ENCODE measurements around the gene EXOSC7. TPM values are rescaled to one million over a fixed set of nuclear protein-coding genes. Genes with fewer than 3 reads are reported as not detected.

Gene EXOSC7
- total and polyA plus RNA-seq, 10 of the 15 experiments (the other 5 are each of a cell fraction or from before 2014, with no cell fraction given) = 58.0 to 193 (median 82.9) TPM

- no peaks in the 10 kb centered on the region for H3K79me2 ChIP-seq (ENCODE audit: control insufficient read depth, insufficient read depth, low read length)
- DNase-seq (ENCODE audit: low read depth, low spot score) (no peak), ATAC-seq (no peak), FAIRE-seq (no peak)
- no peak overlapping the region for H3K4me3 ChIP-seq
- CTCF ChIA-PET = interaction anchor here (0.7 to 16.5 kb wide), 9 partner anchors 9 to 613 kb away, joined by 3 to 416 read pairs (median 15); partner anchors contain the start of gene TMEM158
- POLR2A ChIA-PET = no interaction called here
- RAD21 ChIA-PET (ENCODE audit: unreplicated experiment) = interaction anchor here (1.5 to 6.1 kb wide), 4 partner anchors 11 to 210 kb away, joined by 3 to 166 read pairs (median 56); no protein-coding TSS in a partner anchor
- peaks cover 12% of the 10 kb centered on the region for H3K4me1 ChIP-seq (ENCODE audit: control insufficient read depth, insufficient read depth, low read length)
- no peak overlapping the region for H3K4me2 ChIP-seq (ENCODE audit: control insufficient read depth, insufficient read depth)
- TF ChIP-seq ZBTB4 (CRISPR knock-in tag; IDR thresholded peaks at IDR 0.05) (no peak), ETV6 (conservative IDR thresholded peaks at IDR 0.05 in 1 of 2, IDR thresholded peaks at IDR 0.05 in 1 of 2; ENCODE audit: borderline replicate concordance in 1 of 2, low read depth in 1 of 2) (no peak), ELK1 (IDR thresholded peaks at IDR 0.05; ENCODE audit: low read depth, low read length) (no peak), NFIC (IDR thresholded peaks at IDR 0.05; ENCODE audit: low read depth, low read length) (no peak), JUNB (IDR thresholded peaks at IDR 0.05) (no peak), CBFB (IDR thresholded peaks at IDR 0.05; ENCODE audit: low read depth) (no peak), NR2C2 (IDR thresholded peaks at IDR 0.05; ENCODE audit: borderline replicate concordance, control insufficient read depth, insufficient read length, low read depth) (no peak), ZZZ3 (IDR thresholded peaks at IDR 0.05; ENCODE audit: control insufficient read depth, insufficient read length, low read depth) (no peak), RCOR1 (conservative IDR thresholded peaks at IDR 0.05; ENCODE audit: low read depth, low read length) (no peak)
- H3K27ac ChIP-seq (ENCODE audit: control insufficient read depth, insufficient read depth) = no peak overlapping the region
- WGBS (ENCODE audit: insufficient coverage, insufficient replicate concordance, low lambda C conversion rate, missing lambda C conversion rate) = 67% methylated on average over 2 of the region's 2 CpGs
- no peak overlapping the region for H3K9ac ChIP-seq (ENCODE audit: control insufficient read depth, insufficient read depth, low read length)
- H3K9me3 ChIP-seq (replicated peaks; ENCODE audit: control insufficient read depth, insufficient read depth, low read length) = no peaks in the 10 kb centered on the region
- intact Hi-C loops (cut with micrococcal nuclease; ENCODE audit: unreplicated experiment) = loop anchor here (5.0 kb wide), 1 partner anchor 293 kb away; no protein-coding TSS in a partner anchor
- H2AFZ ChIP-seq (ENCODE audit: control insufficient read depth, low read depth, low read length) = no peak overlapping the region
- no TSS peak for BruUV-seq (replicated peaks)
- no peaks in the 10 kb centered on the region for H4K20me1 ChIP-seq (ENCODE audit: control insufficient read depth, insufficient read depth)
- in situ Hi-C loops (cut with MboI) = no loop called here
- H3K27me3 ChIP-seq (replicated peaks in 1 of 2; ENCODE audit: control insufficient read depth in 2 of 2, insufficient read depth in 2 of 2, low read length in 1 of 2) = no peaks in the 10 kb centered on the region
- H3K36me3 ChIP-seq (ENCODE audit: control insufficient read depth in 2 of 2, insufficient read depth in 2 of 2, low read length in 1 of 2) = no peaks in the 10 kb centered on the region
- SMC1A ChIA-PET (ENCODE audit: uncharacterized antibody, unreplicated experiment) = interaction anchor here (0.9 to 7.9 kb wide), 8 partner anchors 7 to 164 kb away, joined by 3 to 241 read pairs (median 4); no protein-coding TSS in a partner anchor
Observed at GRCh38 chr3:45043728-45044299, 67.8 kb downstream of the EXOSC7 start.

Measured in GM12878 (cell line).